ENCODE data around the gene WEE1.
"Not testable (repeated sequence)": the region's sequence is repeated elsewhere in the genome, so short reads cannot be mapped to it uniquely, and the experiment has no call there.

WEE1 gene

DNA sequence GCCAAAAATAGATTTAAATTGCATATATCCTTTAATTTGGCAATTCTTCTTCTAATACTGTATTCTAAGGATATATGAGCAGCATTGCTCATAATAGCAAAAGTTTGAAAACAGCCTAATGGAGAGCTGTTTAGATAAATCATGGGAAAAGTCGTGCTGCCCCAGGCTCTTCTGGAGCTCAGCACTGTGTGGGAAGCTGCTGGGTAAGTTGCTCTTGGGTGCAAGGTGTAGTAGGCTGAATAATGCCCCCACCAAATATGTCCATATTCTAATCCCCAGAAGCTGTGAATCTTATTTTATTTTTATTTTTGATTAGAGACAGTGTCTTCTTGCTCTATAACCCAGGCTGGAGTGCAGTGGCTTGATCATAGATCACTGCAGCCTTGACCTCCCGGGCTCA lies 34.9 kb upstream of the WEE1 start:
- in situ Hi-C loops (cut with MboI; ENCODE audit: low pct_unique_long_range_greater_than_20kb, low sequenced_read_pairs, unreplicated experiment), result loop anchor here (10.0 to 25.0 kb wide), 2 partner anchors 206 to 424 kb away; no protein-coding TSS in a partner anchor
- no peak for DNase-seq (ENCODE audit: low spot score)
- TF ChIP-seq, protein P1, sequence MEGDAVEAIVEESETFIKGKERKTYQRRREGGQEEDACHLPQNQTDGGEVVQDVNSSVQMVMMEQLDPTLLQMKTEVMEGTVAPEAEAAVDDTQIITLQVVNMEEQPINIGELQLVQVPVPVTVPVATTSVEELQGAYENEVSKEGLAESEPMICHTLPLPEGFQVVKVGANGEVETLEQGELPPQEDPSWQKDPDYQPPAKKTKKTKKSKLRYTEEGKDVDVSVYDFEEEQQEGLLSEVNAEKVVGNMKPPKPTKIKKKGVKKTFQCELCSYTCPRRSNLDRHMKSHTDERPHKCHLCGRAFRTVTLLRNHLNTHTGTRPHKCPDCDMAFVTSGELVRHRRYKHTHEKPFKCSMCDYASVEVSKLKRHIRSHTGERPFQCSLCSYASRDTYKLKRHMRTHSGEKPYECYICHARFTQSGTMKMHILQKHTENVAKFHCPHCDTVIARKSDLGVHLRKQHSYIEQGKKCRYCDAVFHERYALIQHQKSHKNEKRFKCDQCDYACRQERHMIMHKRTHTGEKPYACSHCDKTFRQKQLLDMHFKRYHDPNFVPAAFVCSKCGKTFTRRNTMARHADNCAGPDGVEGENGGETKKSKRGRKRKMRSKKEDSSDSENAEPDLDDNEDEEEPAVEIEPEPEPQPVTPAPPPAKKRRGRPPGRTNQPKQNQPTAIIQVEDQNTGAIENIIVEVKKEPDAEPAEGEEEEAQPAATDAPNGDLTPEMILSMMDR (IDR thresholded peaks at IDR 0.05; ENCODE audit: extremely low read depth, insufficient read depth, missing control alignments), result no peak

DNA sequence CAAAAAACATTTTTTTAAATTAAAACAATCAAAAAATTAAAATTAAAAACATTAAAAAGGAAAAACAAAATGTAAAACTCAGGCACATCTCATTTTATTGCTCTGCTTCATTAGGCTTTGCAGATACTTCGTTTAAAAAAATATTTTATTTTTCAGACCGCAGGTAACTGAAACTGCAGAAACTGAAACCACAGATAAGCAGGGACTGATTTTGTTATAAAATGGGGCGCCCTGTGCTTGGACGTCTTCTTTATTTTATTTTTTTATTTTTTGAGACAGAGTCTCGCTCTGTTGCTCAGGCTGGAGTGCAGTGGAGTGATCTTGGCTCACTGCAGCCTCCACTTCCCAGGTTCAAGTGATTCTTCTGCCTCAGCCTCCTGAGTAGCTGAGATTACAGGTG lies 24.3 kb upstream of the WEE1 start:
- in situ Hi-C loops (cut with MboI; ENCODE audit: low pct_unique_long_range_greater_than_20kb, low sequenced_read_pairs, unreplicated experiment), result loop anchor here (25.0 kb wide), 1 partner anchor 413 kb away; no protein-coding TSS in a partner anchor

DNA sequence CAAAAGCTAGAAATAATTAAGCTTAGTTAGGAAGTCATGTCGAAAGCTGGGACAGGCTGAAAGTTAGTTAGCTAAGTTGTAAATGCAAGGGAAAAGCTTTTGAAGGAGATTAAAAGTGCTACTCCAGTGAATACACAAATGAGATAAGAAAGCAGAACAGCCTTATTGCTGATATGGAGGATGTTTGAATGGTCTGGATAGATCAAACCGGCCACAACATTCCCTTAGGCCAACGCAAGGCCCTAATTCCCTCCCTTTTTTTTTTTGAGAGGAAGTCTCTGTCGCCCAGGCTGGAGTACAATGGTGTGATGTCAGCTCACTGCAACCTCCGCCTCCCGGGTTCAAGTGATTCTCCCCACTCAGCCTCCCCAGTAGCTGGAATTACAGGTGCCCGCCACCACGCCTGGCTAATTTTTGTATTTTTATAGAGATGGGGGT lies 23.3 kb upstream of the WEE1 start:
- TF ChIP-seq, protein P1 (IDR thresholded peaks at IDR 0.05; ENCODE audit: extremely low read depth, insufficient read depth, missing control alignments), result no peak
- in situ Hi-C loops (cut with MboI; ENCODE audit: low pct_unique_long_range_greater_than_20kb, low sequenced_read_pairs, unreplicated experiment), result no loop called here
- DNase-seq (ENCODE audit: low spot score), result no peak

More for the DNA sequence above, 24.3 kb upstream of the WEE1 start:
- DNase-seq (ENCODE audit: low spot score), result not testable (repeated sequence)

DNA sequence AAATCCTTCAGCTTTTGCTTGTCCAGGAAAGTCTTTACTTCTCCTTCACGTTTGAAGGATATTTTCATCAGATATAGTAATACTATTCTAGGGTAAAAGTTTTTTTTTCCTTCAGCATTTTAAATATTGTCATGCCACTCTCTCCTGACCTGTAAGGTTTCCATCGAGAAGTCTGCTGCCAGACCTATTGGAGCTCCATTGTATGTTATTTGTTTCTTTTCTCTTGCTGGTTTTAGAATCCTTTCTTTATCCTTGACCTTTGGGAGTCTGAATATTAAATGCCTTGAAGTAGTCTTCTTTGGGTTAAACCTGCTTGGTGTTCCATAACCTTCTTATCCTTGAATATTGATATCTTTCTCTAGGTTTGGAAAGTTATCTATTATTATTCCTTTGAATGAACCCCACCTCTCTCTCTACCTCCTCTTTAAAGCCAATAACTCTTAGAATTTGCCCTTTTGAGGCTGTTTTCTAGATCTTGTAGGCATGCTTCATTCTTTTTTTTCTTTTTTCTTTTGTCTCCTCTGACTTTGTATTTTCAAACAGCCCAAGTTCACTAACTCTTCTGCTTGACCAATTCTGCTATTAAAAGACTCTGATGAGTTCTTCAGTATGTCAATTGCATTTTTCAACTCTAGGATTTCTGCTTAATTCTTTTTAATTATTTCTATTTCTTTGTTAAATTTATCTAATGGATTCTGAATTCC lies 12.0 kb upstream of the WEE1 start:
- DNase-seq (ENCODE audit: low spot score), result no peak
- in situ Hi-C loops (cut with MboI; ENCODE audit: low pct_unique_long_range_greater_than_20kb, low sequenced_read_pairs, unreplicated experiment), result no loop called here
- TF ChIP-seq, protein P1 (IDR thresholded peaks at IDR 0.05; ENCODE audit: extremely low read depth, insufficient read depth, missing control alignments), result no peak

DNA sequence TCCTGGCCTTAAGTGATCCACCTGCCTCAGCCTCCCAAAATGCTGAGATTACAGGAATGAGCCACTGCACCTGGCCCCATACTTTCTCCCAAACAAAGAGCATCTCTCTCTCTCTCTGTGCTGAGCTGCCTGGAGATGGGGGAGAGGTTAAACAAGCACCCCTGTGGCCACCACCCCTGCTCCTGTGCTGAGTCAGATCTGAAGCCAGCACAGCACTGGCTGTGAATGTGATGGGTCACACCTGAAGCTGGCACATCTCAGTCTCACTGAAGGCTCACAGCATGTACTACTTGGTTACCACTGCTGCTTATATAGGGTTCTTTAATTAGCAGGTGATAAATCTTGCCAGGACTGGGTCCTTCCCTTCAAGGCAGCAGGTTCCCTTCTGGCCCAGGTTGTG lies 10.8 kb upstream of the WEE1 start:
- TF ChIP-seq, protein P1 (IDR thresholded peaks at IDR 0.05; ENCODE audit: extremely low read depth, insufficient read depth, missing control alignments), result no peak
- DNase-seq (ENCODE audit: low spot score), result no peak
- in situ Hi-C loops (cut with MboI; ENCODE audit: low pct_unique_long_range_greater_than_20kb, low sequenced_read_pairs, unreplicated experiment), result no loop called here

DNA sequence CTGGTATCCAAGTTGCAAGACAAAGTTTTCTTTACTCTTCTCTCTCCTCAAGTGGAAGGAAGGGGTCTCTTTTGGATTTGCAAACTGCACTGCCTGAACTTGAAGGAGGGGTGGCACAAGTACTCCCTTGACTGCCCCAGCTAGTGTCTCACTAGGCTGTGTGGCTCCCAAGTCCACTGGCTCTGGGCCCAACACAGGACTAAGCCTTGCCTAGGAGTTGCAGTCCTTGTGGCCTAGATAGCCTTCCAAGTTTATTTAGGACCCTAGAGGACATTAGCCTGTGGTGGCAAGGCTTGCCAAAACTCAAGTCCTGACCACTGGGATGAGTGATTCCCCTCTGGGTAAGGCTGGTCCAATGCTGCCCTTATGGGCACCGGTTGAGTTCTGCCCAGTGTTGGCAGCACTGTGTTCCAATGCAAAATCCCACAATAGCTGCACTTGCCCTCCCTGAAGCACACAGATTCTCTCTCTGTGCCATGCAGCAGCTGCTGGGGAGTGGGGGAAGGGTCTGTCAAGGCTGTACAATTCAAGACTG lies 10.2 kb upstream of the WEE1 start:
- TF ChIP-seq, protein P1 (IDR thresholded peaks at IDR 0.05; ENCODE audit: extremely low read depth, insufficient read depth, missing control alignments), result no peak
- no peak for DNase-seq (ENCODE audit: low spot score)
- in situ Hi-C loops (cut with MboI; ENCODE audit: low pct_unique_long_range_greater_than_20kb, low sequenced_read_pairs, unreplicated experiment), result no loop called here

DNA sequence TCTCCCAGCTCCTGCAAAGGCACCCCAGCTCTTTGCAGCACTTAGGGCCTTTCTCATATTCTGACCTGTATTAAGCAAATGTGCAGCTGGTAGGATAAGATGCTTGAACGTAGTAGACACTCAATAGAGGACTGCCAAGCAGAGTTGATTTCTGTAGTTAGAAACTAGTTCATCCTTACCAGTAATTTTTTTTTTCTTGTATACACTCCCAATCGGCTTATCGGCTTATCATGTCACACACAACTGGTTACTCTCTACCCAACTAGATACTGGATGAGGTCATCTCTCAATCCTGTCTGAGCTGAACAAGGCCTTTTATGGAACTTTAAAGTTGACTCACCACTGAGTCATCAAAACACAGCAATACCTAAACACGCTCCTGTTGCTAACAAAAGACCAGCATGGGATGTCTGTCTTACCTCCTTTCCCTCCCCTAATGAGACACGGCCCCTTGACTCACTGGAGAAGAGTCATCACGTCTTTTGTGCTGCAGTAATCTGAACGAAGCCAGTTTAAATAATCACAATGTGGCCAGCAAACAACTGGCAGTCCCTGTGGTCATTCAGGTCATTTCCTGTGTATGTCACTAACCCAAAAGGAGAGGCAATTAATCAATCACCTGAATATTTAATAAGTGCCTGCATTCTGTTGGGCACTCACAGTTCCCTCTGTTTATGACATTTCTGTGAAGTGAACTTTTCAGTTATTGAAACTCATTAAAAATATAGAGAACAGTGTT lies 7.5 kb upstream of the WEE1 start:
- TF ChIP-seq, protein P1 (IDR thresholded peaks at IDR 0.05; ENCODE audit: extremely low read depth, insufficient read depth, missing control alignments), result no peak
- DNase-seq (ENCODE audit: low spot score), result peak; percentile 79
- in situ Hi-C loops (cut with MboI; ENCODE audit: low pct_unique_long_range_greater_than_20kb, low sequenced_read_pairs, unreplicated experiment), result no loop called here
